Activated T-cell treated with anti-CD3 and anti-CD28 coated beads for 24 hours (primary cell): ENCODE data around the gene SMR3A.

Experiments used
- DNase-seq: peaks from one replicate; pipeline ENCODE4 v3.0.0-alpha.2; 2020; ENCODE audit warnings: low read depth

The SMR3A gene

DNA sequence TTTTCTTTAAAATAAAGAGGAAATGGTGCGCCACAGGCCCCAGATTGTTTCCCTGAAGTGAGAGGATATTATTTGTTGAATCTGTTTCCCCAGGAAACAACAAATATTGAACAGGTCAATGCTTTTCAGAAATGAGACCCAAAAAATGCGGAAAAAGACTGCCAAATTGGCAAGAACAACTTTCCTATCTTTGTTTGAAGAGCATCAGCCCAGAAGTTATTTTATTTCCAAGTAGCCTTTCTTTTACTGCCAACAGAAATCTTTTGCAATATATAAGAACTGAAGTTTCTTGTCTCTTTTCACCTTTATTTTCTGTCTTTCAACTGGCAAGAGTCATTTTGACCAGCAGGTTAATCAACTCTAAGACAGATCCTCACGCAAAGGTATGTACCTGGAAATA, at the start of gene SMR3A:
TSS of gene SMR3A (plus strand) at position 301 of the 400 bp plus-strand sequence. CDS start 1,356 bp downstream, outside the sequence.
- no peak for DNase-seq

DNA sequence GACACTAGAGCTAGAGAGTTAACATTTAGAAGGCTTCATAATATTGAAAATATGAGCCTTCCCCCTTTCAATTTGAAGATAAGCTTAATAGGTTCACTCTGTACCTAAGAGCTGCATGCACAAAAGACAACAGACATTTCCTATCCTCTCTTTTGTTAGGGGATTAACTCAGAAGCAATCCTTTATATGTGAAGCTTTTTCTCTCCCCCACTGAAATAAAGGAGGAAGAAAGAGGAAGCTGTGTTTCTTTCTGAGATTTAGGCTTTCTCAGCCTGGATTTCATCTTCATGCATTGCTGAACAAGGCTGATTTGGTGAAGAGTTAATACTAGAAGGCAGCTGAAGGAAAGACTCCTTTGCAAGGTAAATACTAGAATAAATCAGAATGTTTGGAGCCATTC, 46.8 kb upstream of the SMR3A start:
- no peak for DNase-seq

DNA sequence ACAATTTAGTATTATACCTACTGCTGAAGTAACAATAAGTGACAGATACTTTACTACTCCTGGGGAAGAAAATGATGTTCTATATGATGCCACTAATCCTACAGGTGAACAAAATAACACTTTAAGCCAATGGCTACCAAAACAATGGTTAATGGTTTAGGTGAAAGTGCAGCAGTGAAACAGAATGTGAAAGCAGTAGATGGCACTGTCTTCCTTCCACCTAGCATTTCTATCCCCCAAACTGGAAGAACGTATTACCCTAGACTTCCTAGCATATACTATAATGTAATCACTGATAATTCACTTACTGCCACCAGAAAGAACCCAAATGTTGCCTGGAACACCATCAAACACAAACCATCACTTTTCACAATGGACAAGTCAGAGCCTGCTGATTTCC, 44.6 kb upstream of the SMR3A start:
- no peak for DNase-seq

DNA sequence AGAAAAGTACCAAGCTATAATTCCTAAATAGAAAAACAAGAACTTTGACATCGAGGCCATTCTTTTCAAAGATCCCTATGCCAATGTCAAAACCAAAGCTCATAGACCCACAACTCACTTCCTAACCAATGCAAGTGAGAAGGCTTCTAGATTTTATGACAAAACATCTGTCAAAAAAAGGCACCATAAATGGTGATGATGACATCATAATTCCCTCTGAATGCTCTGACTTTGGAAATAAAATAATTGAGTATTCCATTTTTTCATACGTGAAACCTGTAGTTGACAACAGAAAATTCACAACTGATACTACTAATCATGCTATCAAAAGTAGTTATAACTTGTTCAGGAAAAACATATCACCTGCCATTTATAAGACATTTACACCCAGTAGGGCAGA, 34.5 kb upstream of the SMR3A start:
- no peak for DNase-seq

DNA sequence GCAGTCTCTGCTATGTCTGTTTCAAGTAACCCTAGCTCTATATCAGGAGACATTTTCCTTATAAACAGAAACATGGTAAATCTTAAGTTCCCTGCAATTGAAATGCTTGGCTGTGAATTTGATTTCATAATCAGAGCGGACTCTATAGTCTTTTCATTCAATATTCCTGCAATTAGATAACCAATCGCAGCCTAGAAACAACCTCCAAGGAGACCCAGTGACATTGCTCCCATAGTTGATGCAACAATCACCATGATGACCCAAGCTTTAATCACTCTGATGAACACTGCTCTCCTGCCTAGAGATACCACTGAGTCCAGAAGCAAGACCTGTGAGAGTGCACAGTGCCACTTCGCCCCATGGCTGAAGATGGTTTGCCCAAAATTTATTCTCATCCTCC, 25.9 kb upstream of the SMR3A start, which contains the start of gene CABS1:
TSS of gene CABS1 (plus strand) at position 301 of the 400 bp plus-strand sequence. CDS start at position 360, 59 bp downstream.
- DNase-seq = no peak

DNA sequence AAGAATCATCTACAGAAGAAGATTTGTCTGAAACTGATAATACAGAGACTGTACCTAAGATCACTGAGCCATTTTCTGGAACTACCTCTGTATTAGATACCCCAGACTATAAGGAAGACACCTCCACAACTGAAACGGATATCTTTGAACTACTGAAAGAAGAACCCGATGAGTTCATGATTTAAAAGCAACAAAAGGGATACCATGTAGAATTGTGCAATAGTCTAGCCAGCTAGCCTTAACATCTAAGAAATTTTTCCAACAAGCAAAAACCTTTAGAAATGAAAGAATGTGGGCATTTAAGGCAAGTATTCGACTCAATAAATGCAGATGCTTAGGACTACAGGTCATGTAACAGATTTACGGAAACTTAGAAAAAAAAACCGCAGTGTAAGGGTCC, 24.5 kb upstream of the SMR3A start:
- DNase-seq = no peak

DNA sequence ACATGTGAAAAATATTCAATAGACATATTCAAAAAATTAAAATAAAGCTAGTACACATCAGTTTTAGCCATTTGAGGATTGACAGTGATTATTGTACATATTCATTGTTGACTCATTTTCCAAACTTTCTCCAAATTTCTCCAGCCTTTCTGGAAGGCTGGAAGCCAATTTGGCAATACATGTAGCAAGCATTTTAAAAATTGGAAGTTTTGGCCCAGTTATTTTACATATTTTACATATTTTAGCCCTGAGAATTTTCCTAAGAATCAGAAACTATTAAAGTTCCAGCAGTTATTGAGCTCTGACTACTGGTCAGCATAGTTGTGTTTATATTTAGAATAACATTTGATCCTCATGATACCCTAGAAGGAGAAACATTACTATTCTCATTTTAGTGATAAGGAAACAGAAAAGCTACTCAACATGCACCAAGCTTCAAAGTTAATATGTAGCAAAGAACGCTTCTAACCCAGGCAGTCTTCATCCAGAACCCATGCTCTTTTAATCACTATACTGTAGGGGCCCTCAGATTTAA, 22.6 kb upstream of the SMR3A start:
- DNase-seq = no peak

DNA sequence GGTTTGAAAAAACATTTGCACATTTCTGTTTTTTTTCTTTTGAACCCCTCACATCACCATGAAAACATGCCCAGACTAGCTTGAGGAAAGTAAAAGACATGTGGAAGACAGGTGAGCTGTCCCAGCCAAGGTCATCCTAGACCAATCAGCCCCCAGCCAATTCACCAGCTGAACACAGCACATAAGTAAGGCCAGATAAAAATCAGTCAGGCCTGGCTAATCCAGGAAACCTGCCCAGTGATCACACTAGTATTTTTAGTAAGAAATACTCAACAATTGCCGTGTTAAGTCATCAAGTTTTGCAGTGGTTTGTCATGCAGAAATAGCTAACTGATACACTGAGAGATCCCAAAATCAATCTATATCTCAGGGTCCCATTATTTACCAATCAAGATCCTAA, 4.4 kb upstream of the SMR3A start:
- DNase-seq = no peak

DNA sequence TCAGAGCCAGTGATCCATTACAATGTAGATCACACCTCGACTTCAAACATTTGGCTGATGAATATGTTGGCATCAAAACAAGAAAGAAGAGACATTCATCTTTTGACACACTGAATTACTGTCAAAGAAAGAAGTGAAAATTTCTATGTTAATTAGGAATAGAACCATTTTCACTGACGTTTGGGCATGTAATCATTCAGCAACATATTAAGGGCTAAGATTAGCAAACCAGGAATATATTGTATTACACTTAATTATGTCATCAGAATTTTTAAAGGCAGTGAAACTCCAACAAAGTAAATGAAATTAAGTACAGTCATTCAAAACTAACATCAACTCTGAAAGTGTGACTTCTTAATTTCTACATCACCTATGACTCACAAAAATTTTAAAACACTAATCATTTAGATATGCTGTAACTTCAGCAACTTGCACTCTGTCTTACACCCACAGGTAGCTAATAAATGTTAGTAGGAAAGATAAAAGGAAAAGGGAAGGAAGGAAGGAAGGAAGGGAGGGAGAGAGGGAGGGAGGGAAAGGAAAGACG, 1.4 kb upstream of the SMR3A start:
- no peak for DNase-seq

DNA sequence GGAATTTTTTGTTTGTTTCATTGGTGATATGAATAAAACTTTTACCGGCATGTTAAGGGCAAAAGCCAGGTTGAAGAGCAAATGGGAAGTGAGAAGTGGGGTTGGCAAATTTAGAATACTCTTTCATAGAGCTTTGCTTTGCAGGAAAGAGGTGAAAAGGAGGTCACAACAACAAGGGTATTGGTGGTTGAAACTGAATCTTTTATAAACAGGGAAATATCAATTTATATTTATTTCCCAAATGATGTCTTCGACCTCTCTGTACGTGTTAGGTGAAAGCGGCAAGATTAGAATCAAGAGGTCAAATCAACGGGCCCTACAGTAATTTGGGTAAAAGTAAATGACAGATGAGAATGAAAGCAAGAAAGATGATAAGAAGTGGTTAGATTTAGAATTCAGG, 3.4 kb downstream of the SMR3A start:
- no peak for DNase-seq

DNA sequence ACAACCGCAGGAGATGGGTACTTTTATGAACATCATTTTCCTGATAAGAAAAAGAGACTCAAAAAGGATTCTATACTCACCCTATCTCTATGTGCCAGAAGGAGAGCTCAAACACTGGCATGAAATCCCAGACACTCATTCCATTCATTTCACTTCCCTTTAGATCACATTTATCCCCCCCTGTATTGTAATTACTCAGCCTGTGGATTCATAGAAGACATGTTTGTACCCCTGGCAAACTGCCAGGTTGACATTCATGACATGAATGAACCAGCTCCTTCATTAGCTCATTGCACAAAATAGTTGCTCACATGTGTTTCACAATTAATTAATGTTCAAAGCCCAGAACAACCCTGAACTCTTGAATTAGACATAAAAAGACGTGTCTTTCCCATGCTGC, 4.9 kb downstream of the SMR3A start:
- DNase-seq = no peak

DNA sequence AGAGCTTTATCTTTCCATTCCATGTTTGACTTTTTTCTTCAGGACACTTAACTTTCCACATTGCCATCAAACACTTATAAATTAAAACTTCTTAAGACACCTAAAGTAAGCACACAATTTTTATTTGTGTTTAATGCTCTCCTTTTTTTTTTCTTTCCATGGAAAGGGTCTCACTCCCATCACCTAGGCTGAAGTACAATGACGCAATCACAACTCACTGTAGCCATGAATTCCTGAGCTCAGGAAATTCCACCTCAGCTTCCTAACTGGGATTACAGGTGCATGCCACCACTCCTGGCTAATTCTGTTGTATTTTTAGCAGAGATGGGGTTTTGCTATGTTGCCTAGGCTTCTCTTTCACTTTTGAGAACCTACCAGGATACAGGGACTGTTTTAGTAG, 7.3 kb downstream of the SMR3A start:
- DNase-seq = no peak

DNA sequence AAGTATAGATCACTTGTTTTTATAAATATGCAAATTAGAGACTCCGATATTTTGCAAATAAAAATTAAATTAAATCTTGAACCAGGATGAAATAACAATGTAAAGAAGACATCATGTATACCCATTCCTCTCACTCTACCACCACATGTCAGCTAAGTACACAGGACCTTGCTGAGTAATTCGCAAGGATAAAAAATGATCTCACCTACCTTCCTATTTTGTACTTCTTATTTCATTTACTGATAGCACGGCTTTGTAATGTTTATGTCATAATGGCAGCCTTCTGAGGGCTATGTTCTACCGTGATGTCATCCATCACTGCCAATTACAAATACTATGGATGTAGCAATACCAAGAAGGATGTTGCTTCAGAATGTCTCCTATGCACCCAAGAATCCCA, 11.4 kb downstream of the SMR3A start:
- DNase-seq = no peak

DNA sequence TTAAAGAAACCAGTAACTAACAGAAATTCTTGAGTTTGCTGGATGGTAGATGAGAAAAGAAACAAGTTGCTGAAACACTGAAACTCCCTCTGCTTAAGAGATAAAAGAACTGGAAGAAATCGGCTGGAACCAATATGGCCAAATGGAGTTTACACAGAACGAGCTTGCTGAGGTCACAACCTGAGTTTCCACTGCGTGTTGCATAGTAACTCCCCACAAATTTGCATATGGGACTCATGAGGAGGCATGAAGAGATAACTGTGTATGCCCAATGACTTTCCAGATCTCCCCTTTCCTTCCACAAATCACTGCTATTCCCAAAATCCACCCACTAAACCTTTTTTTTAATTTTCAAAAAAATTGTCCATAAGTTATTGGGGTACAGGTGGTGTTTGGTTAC, 12.2 kb downstream of the SMR3A start:
- DNase-seq = no peak

DNA sequence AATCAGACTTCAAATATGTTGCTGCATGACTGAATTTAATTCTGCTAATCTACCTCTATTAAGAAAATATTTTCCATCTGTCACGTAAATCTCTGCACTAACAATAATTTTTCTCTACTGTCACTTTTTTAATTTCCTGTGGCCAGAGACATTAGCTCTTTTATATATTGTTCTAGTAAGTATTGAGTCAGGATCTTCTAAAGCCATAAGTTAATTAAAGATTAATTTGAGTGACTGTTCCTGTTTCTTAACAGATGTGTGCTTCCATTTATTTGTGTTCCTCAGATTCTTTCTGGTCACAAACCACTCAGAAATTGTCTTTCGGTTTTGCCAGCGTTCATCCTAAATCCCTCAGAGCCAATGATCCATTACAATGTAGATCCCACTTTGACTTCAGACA, 20.0 kb downstream of the SMR3A start:
- no peak for DNase-seq

DNA sequence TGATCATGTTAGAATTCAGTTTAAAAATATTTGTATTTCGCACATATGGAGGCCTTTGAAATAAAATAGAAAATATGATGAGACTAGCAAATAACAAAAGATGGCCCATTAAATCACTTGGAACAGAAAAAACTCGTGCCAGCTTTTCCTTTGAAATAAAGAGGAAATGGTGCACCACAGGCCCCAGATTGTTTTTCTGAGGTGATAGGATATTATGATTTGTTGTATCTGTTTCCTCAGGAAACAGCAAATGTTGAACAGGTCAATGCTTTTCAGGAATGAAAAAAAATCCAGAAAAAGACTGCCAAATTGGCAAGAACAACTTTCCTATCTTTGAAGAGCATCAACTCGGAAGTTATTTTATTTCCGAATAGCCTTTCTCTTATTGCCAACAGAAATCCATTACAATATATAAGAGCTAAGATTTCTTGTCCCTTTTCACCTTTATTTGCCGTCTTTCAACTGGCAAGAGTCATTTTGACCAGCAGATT, 22.2 kb downstream of the SMR3A start, which contains the start of gene SMR3B:
TSS of gene SMR3B (plus strand) at position 441 of the 491 bp plus-strand sequence. CDS start 1,380 bp downstream, outside the sequence.
- DNase-seq = no peak

DNA sequence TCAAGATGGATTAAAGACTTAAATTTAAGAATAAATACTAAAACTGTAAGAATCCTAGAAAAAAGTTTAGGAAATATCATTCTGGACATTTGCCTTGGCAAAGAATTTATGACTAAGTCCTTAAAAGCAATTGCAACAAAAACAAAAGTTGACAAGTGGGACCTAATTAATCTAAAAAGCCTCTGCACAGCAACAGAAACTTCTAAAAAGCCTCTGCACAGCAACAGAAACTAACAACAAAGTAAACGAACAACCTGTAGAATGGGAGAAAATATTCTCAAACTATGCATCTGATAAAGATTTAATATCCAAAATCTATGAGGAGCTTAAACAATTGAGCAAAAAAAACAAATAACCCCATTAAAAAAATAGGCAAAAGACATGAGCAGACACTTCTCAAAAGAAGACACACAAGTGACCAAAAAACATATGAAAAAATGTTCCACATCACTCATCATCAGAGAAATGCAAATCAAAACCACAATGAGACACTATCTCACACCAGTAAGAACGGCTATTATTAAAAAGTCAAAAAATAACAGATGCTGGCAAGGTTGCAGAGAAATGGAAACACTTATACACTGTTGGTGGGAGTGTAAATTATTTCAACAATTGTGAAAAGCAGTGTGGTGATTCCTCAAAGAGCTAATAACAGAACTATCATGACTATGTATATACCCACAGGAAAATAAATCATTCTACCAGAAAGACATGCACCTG, 31.7 kb downstream of the SMR3A start:
- DNase-seq = no peak

DNA sequence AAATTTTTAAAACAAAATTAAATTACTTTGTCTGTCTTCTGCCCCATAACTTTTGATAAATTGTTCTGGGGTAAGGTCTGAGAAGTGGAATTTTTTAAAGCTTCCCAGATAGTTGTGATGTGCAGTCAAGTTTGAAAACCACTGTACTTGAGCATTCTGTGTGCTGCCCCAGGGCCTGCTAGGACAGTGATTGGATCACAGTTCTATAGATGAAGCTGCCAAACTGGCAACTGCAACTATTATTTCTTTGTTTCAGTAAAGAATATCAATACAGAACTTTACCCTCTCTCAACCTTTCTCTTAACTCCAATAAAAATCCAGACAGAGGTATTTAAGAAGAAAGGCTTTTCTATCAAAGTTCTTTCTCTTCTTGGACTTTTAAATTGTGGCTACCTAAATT, 37.0 kb downstream of the SMR3A start, which contains the start of gene OPRPN:
TSS of gene OPRPN (plus strand) at position 361 of the 400 bp plus-strand sequence. CDS start 1,346 bp downstream, outside the sequence.
- DNase-seq = no peak

DNA sequence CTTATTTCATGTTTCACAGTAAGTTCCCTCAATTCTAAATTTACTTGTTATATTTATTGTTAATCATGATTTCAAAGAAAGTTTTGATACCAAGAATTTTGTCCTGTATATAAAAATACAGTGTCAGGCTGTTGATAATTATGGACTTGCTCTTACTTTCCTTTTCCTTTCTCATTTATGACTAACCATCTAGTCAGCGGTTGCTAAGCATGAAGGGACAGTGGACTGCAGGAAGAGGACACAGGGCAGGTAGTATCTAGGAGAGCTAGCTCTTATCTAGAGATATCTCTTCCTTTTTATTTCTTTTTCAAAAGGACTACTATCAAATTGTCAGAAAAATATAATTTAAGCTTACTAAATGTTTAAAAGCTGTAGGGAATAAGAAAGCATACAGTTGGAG, 38.8 kb downstream of the SMR3A start:
- no peak for DNase-seq

DNA sequence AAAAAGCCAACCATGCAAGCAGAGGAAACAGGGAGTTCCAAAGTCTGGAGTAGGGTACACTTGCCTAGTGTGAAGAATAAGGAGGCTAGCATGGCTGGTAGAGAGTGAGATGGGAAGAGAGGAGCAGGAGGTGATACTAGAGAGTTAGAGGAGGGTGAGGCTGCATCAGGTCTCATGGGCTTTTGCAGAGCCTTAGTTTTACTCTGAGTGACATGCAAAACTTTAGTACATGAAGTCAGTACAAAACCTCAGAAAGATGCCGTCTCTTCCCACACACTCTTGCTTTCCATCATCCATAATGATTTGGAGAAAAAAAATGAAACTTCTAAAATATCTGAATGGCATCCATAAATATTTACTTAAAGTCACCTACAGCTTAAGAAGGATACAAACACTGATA, 42.2 kb downstream of the SMR3A start:
- no peak for DNase-seq

DNA sequence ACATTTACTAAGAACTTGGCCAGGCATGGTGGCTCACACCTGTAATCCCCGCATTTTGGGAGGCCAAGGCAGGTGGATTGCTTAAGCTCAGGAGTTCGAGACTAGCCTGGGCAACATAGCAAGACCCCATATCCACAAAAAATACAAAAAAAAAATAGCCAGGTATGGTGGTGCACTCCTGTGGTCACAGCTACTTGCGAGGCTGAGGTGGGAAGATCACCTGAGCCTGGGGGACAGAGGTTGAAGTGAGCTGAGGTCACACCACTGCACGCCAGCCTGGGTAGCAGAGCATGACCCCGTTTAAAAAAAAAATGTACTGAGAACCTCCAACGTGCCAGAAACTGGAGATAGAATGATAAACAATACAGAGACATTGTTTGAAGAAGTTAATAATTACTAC, 45.2 kb downstream of the SMR3A start:
- DNase-seq = no peak
